SK-N-SH treated with all-trans-retinoic acid at 6 μM for 48 hours (cell line): Measurements from ENCODE around the gene C12orf76.

Source experiments
- ARNTL ChIP-seq: fragments of 450-650 bp; formaldehyde crosslinking; IDR thresholded peaks from 2 replicates; pipeline ENCODE4 v1.5.0; 2020; ENCODE audit warnings: low read depth, mild to moderate bottlenecking, moderate library complexity, borderline replicate concordance
- BACH2 ChIP-seq: fragments of 250-450 bp; sonication (Bioruptor Pico); IDR thresholded peaks from 2 replicates; pipeline ENCODE4 v1.9.0; 2021; ENCODE audit warnings: mild to moderate bottlenecking, borderline replicate concordance
- CSDC2 ChIP-seq: fragments of 250-450 bp; sonication (Bioruptor Pico); IDR thresholded peaks from 2 replicates; pipeline ENCODE4 v1.5.0; 2020; ENCODE audit warnings: mild to moderate bottlenecking, moderate library complexity
- GLIS3 ChIP-seq: fragments of 250-450 bp; sonication (Bioruptor Pico); IDR thresholded peaks from 2 replicates; pipeline ENCODE4 v1.5.0; 2020; ENCODE audit warnings: mild to moderate bottlenecking, moderate library complexity
- RARB ChIP-seq: fragments of 250-450 bp; sonication (Bioruptor Pico); IDR thresholded peaks from 2 replicates; pipeline ENCODE4 v1.8.0; 2021; ENCODE audit warnings: mild to moderate bottlenecking, moderate library complexity
- ZFP3 ChIP-seq: fragments of 250-450 bp; sonication (Bioruptor Pico); IDR thresholded peaks from 2 replicates; pipeline ENCODE4 v1.5.0; 2020; ENCODE audit warnings: mild to moderate bottlenecking, moderate library complexity
- ZFP30 ChIP-seq: fragments of 450-650 bp; formaldehyde crosslinking; IDR thresholded peaks from 2 replicates; pipeline ENCODE4 v1.5.0; 2022; ENCODE audit warnings: mild to moderate bottlenecking, moderate library complexity
- ZNF70 ChIP-seq: fragments of 450-650 bp; formaldehyde crosslinking; IDR thresholded peaks from 2 replicates; pipeline ENCODE4 v1.5.0; 2020; ENCODE audit warnings: mild to moderate bottlenecking, moderate library complexity
- TF ChIP-seq, protein P1 (sequence below): fragments of 250-450 bp; sonication (Bioruptor Pico); IDR thresholded peaks from 2 replicates; pipeline ENCODE4 v1.5.1; 2021; ENCODE audit warnings: mild to moderate bottlenecking, moderate library complexity

DNA sequence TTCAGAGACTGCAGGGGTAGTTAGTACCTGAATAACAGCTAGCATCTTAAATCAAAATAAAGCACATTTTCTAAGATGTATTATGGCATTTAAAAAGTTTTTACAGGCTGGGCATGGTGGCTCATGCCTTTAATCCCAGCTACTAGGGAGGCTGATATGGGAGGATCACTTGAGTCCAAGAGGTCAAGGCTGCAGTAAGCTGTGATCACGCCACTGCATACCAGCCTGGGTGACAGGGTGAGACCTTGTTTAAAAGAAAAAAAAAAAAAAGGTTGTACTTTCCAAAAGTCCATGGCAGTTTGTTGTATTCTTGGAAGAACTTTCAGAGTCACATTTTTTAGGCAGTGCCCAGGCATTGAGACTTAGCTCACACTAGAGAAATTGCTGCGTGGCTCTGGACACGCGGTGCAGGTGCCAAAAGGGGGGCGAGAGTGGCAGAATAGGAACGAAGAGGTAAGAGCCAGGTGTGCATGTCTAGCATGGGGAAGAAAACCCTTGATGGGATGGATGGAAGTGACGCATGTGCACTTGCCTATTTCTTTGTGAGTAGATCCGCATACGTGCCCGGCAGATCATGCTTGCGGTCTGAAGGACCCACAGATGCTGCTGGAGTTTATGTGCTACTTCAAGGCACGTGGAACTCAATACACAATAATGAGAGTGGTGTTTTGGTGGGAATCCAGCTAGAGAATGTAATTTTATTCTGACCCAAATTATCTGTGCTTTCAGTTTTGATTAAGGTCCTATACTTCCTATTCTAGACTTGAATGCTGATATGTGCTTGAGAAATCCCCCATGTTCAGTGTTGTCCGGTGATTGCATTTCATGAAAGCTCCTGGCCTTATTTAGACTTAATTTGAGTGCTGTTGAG, 37.2 kb downstream of the C12orf76 start:
- TF ChIP-seq RARB (CRISPR knock-in tag) (no peak), BACH2 (no peak), GLIS3 (CRISPR knock-in tag) (no peak), ZFP3 (CRISPR knock-in tag) (no peak), ZFP30 (no peak), ZNF70 (CRISPR knock-in tag) (no peak), CSDC2 (CRISPR knock-in tag) (no peak), ARNTL (CRISPR knock-in tag) (no peak)
- TF ChIP-seq, protein P1, sequence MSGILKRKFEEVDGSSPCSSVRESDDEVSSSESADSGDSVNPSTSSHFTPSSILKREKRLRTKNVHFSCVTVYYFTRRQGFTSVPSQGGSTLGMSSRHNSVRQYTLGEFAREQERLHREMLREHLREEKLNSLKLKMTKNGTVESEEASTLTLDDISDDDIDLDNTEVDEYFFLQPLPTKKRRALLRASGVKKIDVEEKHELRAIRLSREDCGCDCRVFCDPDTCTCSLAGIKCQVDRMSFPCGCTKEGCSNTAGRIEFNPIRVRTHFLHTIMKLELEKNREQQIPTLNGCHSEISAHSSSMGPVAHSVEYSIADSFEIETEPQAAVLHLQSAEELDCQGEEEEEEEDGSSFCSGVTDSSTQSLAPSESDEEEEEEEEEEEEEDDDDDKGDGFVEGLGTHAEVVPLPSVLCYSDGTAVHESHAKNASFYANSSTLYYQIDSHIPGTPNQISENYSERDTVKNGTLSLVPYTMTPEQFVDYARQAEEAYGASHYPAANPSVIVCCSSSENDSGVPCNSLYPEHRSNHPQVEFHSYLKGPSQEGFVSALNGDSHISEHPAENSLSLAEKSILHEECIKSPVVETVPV: no peak
